ENCODE results near the gene C1orf21. TPM values are rescaled to one million over a fixed set of nuclear protein-coding genes. Genes with fewer than 3 reads are reported as not detected.

Gene C1orf21
- total RNA-seq, 1 donor from 2014 or later = 2.6 TPM

DNA sequence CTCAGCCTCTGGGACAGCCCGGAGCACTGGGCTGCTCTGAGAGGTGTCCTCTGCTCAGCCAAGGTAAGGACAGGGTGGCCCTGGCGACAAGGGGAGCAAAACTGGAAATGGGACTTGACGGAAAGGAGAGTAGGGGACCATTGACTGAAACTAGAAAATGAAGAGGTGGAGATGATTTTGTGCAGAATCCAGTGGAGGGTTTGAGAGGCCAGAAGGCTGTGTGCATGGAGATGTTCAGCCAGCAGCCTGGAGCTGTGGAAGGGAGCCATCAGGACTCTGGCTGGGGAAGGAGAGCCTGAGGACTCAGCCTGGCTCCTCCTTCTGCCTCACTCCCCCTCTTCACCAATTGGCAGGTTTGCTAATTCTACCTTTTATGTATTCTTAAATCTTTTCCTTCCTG is 253.7 kb downstream of the C1orf21 start:
- Histone ChIP-seq H3K4me3 (ENCODE audit: low read depth, low read length) (no peak overlapping the region), H3K27me3 (ENCODE audit: control insufficient read depth, insufficient read depth, low read length) (no peaks in the 10 kb centered on the region), H3K36me3 (ENCODE audit: control insufficient read depth, insufficient read depth, low read length) (no peaks in the 10 kb centered on the region)
- no peak for DNase-seq (ENCODE audit: low read depth)
- TF ChIP-seq, protein P1, sequence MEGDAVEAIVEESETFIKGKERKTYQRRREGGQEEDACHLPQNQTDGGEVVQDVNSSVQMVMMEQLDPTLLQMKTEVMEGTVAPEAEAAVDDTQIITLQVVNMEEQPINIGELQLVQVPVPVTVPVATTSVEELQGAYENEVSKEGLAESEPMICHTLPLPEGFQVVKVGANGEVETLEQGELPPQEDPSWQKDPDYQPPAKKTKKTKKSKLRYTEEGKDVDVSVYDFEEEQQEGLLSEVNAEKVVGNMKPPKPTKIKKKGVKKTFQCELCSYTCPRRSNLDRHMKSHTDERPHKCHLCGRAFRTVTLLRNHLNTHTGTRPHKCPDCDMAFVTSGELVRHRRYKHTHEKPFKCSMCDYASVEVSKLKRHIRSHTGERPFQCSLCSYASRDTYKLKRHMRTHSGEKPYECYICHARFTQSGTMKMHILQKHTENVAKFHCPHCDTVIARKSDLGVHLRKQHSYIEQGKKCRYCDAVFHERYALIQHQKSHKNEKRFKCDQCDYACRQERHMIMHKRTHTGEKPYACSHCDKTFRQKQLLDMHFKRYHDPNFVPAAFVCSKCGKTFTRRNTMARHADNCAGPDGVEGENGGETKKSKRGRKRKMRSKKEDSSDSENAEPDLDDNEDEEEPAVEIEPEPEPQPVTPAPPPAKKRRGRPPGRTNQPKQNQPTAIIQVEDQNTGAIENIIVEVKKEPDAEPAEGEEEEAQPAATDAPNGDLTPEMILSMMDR (IDR thresholded peaks at IDR 0.05; ENCODE audit: insufficient read depth, low read length, poor library complexity, severe bottlenecking) = no peak

DNA sequence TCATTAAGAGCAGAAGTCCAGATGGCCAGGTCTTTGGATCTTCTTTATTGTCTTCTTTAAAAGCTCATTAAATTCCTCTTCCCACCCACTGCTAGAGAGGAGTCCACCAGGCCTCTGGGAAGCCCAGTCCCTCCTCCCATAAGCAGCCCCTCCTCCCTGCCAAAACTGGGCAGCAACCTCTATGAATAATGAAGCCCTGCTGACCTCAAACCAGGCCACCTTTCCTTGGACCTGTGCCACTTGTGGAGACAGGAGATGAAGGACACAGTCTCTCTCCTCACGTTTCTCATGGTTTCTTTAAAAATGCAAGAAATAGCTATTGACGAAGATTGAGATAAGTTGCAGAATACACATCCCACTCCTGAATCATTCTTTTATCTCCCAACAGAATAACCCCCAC is 255.1 kb downstream of the C1orf21 start:
- Histone ChIP-seq H3K4me3 (ENCODE audit: low read depth, low read length) (no peak overlapping the region), H3K36me3 (ENCODE audit: control insufficient read depth, insufficient read depth, low read length) (no peaks in the 10 kb centered on the region), H3K27me3 (ENCODE audit: control insufficient read depth, insufficient read depth, low read length) (no peaks in the 10 kb centered on the region)
- no peak for DNase-seq (ENCODE audit: low read depth)
- TF ChIP-seq, protein P1 (IDR thresholded peaks at IDR 0.05; ENCODE audit: insufficient read depth, low read length, poor library complexity, severe bottlenecking) = no peak

DNA sequence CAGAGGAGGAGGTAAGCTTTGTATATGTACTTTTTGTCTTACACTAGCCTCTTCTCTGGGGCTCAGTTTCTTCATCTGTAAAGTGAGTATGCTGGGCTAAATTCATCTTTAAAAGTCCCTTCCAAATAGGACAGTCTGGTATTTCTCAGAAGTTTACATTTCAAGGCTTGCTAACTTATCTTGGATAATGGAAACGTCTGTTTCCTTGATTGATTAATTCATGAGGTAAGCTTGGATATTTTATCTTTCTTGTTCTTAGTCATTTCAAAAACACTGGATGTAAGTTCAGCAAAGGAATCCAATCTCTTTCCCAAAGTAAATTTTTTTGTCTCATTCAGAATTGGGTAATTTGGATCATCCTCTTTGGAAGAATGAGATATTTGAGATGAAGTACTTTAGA is 256.8 kb downstream of the C1orf21 start:
- no peaks in the 10 kb centered on the region for H3K27me3 ChIP-seq (ENCODE audit: control insufficient read depth, insufficient read depth, low read length)
- DNase-seq (ENCODE audit: low read depth) = no peak
- no peaks in the 10 kb centered on the region for H3K36me3 ChIP-seq (ENCODE audit: control insufficient read depth, insufficient read depth, low read length)
- TF ChIP-seq, protein P1 (IDR thresholded peaks at IDR 0.05; ENCODE audit: insufficient read depth, low read length, poor library complexity, severe bottlenecking) = no peak
- H3K4me3 ChIP-seq (ENCODE audit: low read depth, low read length) = no peak overlapping the region

DNA sequence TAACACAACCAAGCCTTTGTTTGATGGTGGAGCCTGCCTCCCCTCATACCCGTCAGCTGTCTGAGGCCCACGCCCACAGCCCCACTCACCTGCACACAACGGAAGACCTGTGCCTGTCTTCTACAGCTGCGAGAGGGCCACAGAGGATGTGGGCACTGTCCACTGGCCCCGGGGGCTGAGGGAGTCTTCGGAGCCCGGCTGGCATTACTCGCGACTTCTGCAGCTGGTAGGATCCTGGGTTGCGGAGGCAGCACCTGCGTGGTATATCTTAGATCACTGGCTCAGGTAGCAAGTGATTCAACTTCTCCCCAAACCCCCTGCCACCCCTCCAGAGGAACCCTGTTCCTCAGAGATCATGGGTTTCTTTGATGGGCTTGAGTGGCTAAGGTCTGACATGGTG is 257.9 kb downstream of the C1orf21 start:
- no peaks in the 10 kb centered on the region for H3K27me3 ChIP-seq (ENCODE audit: control insufficient read depth, insufficient read depth, low read length)
- no peaks in the 10 kb centered on the region for H3K36me3 ChIP-seq (ENCODE audit: control insufficient read depth, insufficient read depth, low read length)
- DNase-seq (ENCODE audit: low read depth) = no peak
- TF ChIP-seq, protein P1 (IDR thresholded peaks at IDR 0.05; ENCODE audit: insufficient read depth, low read length, poor library complexity, severe bottlenecking) = no peak
- H3K4me3 ChIP-seq (ENCODE audit: low read depth, low read length) = no peak overlapping the region

DNA sequence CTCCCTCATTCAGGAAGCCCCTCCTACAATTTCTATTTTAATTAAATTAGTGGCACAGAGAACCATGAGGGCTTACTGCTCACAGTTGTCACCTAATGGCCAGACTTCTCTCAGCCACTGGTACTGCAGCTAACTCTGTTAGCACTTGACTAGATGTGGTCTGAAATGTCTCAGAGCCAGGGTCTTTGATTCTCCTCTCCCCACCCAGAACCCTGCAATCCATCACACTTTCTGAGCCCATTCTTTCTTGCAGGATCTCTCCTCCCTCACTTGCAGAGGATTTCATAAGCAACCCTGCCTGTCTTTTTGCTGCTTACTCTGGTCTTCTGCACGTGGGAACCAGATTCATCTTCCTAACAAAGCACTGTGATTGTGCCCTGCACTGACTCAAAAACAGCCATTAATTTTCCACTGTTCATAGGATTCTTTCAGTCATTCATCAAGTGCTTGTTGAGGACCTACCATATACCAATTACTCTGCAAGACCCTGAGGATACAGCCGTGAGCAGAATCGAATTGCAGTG is 259.4 kb downstream of the C1orf21 start:
- H3K27me3 ChIP-seq (ENCODE audit: control insufficient read depth, insufficient read depth, low read length) = no peaks in the 10 kb centered on the region
- TF ChIP-seq, protein P1 (IDR thresholded peaks at IDR 0.05; ENCODE audit: insufficient read depth, low read length, poor library complexity, severe bottlenecking) = no peak
- no peaks in the 10 kb centered on the region for H3K36me3 ChIP-seq (ENCODE audit: control insufficient read depth, insufficient read depth, low read length)
- no peak overlapping the region for H3K4me3 ChIP-seq (ENCODE audit: low read depth, low read length)
- DNase-seq (ENCODE audit: low read depth) = no peak

DNA sequence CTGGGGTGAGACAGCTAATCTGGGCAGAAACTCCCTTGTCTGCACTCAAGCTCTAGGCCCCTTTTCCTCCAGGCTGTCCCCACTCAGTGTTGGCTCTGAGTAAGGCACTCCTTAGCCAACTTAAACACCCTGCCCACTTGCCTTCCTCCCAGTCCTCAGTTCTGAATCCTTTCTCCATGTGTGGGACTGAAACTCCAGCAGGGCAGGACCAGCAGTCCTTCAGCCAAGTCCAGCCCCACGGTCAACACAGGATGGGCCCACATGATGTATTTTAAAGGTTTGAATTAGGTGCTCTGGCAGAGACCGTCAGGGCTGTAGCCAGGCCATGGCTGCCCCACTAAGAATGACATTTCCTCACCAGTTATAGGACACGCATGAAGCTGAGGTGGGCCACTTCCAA is 260.0 kb downstream of the C1orf21 start:
- TF ChIP-seq, protein P1 (IDR thresholded peaks at IDR 0.05; ENCODE audit: insufficient read depth, low read length, poor library complexity, severe bottlenecking) = no peak
- no peaks in the 10 kb centered on the region for H3K36me3 ChIP-seq (ENCODE audit: control insufficient read depth, insufficient read depth, low read length)
- H3K27me3 ChIP-seq (ENCODE audit: control insufficient read depth, insufficient read depth, low read length) = no peaks in the 10 kb centered on the region
- DNase-seq (ENCODE audit: low read depth) = no peak
- no peak overlapping the region for H3K4me3 ChIP-seq (ENCODE audit: low read depth, low read length)
